ENCODE data around the gene FXYD4.
"Not testable (repeated sequence)": the region's sequence is repeated elsewhere in the genome, so short reads cannot be mapped to it uniquely, and the experiment has no call there.

Gene FXYD4

GRCh38 chr10:43375401-43376020, 4.1 kb downstream of the FXYD4 start:
- no peak for DNase-seq (ENCODE audit: low read depth in 3 of 3)

- no peak for DNase-seq (ENCODE audit: low read depth in 3 of 3)
These were observed 4.7 kb downstream of the FXYD4 start for GRCh38 chr10:43376046-43376635.

- no peak for DNase-seq (ENCODE audit: low read depth in 3 of 3)
These were observed 5.5 kb downstream of the FXYD4 start for GRCh38 chr10:43376828-43377423.

GRCh38 chr10:43377424-43377883, 6.0 kb downstream of the FXYD4 start:
- DNase-seq (ENCODE audit: low read depth in 3 of 3) = no peak

- DNase-seq (ENCODE audit: low read depth in 3 of 3) = no peak
These were observed 9.3 kb downstream of the FXYD4 start for GRCh38 chr10:43380610-43381222.

- no peak for DNase-seq (ENCODE audit: low read depth in 3 of 3)
These were observed 12.0 kb downstream of the FXYD4 start for GRCh38 chr10:43383204-43383971.

- no peak for DNase-seq (ENCODE audit: low read depth in 3 of 3)
These were observed 13.1 kb downstream of the FXYD4 start for GRCh38 chr10:43384252-43385221.

GRCh38 chr10:43385412-43386004, 14.1 kb downstream of the FXYD4 start:
- no peak for DNase-seq (ENCODE audit: low read depth in 3 of 3)

GRCh38 chr10:43386549-43386948, 15.1 kb downstream of the FXYD4 start:
- DNase-seq (ENCODE audit: low read depth in 3 of 3) = no peak

GRCh38 chr10:43386981-43387677, 15.7 kb downstream of the FXYD4 start:
- DNase-seq (ENCODE audit: low read depth in 3 of 3) = no peak

GRCh38 chr10:43387678-43388032, 16.2 kb downstream of the FXYD4 start:
- no peak for DNase-seq (ENCODE audit: low read depth in 3 of 3)

GRCh38 chr10:43389867-43390266, 18.4 kb downstream of the FXYD4 start:
- DNase-seq (ENCODE audit: low read depth in 3 of 3) = no peak

- DNase-seq (ENCODE audit: low read depth in 3 of 3) = no peak
These were observed 18.9 kb downstream of the FXYD4 start for GRCh38 chr10:43390333-43390732.

- no peak for DNase-seq (ENCODE audit: low read depth in 3 of 3)
These were observed 19.3 kb downstream of the FXYD4 start for GRCh38 chr10:43390759-43391158.

- no peak for DNase-seq (ENCODE audit: low read depth in 3 of 3)
These were observed 20.1 kb downstream of the FXYD4 start for GRCh38 chr10:43391496-43391895.

GRCh38 chr10:43392748-43393147, 21.3 kb downstream of the FXYD4 start:
- DNase-seq (ENCODE audit: low read depth in 3 of 3) = no peak

GRCh38 chr10:43393186-43393585, 21.8 kb downstream of the FXYD4 start:
- not testable (repeated sequence) for DNase-seq (ENCODE audit: low read depth in 3 of 3)

- DNase-seq (ENCODE audit: low read depth in 3 of 3) = no peak
These were observed 22.3 kb downstream of the FXYD4 start for GRCh38 chr10:43393606-43394360.

GRCh38 chr10:43394868-43395267, 23.4 kb downstream of the FXYD4 start:
- DNase-seq (ENCODE audit: low read depth in 3 of 3) = no peak

Data from stimulated activated CD4-positive, alpha-beta T cell treated with anti-CD3 and anti-CD28 coated beads, TNF-alpha, amount 100 ng/mL, for 24 hours (primary cell).